Stimulated activated CD8-positive, alpha-beta memory T cell treated with anti-CD3 and anti-CD28 coated beads, Interleukin-12 subunit alpha, Interleukin-12 subunit beta, amount 100 ng/mL, for 4 hours (primary cell): Measurements from ENCODE around the gene PADI3.

Source experiments
- DNase-seq: peaks from one replicate; pipeline ENCODE4 v3.0.0-alpha.2; 2020; ENCODE audit warnings: low read depth

PADI3 gene, protein sequence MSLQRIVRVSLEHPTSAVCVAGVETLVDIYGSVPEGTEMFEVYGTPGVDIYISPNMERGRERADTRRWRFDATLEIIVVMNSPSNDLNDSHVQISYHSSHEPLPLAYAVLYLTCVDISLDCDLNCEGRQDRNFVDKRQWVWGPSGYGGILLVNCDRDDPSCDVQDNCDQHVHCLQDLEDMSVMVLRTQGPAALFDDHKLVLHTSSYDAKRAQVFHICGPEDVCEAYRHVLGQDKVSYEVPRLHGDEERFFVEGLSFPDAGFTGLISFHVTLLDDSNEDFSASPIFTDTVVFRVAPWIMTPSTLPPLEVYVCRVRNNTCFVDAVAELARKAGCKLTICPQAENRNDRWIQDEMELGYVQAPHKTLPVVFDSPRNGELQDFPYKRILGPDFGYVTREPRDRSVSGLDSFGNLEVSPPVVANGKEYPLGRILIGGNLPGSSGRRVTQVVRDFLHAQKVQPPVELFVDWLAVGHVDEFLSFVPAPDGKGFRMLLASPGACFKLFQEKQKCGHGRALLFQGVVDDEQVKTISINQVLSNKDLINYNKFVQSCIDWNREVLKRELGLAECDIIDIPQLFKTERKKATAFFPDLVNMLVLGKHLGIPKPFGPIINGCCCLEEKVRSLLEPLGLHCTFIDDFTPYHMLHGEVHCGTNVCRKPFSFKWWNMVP

DNA sequence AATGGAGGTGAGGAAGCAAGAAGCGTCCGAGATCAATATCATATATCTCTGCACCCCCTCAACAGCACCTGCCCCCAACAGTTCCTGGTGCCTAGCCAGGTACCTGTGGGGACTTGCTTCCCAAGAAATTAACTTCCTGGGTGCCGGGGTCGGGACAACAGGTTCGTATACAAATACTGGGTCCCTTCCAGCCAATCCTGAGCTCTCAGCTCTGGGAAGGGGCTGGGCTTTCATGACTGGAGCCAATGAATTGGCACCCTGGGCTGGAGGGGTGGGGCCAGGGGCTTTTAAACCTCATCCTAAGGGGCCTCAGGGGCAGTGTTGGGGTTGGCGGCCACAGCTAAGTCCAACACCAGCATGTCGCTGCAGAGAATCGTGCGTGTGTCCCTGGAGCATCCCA is at the start of gene PADI3:
Gene PADI3, plus strand, starts transcription at position 318 of the 400 bp plus-strand sequence. Its CDS starts 40 bp downstream, at position 358.
- DNase-seq: no peak

DNA sequence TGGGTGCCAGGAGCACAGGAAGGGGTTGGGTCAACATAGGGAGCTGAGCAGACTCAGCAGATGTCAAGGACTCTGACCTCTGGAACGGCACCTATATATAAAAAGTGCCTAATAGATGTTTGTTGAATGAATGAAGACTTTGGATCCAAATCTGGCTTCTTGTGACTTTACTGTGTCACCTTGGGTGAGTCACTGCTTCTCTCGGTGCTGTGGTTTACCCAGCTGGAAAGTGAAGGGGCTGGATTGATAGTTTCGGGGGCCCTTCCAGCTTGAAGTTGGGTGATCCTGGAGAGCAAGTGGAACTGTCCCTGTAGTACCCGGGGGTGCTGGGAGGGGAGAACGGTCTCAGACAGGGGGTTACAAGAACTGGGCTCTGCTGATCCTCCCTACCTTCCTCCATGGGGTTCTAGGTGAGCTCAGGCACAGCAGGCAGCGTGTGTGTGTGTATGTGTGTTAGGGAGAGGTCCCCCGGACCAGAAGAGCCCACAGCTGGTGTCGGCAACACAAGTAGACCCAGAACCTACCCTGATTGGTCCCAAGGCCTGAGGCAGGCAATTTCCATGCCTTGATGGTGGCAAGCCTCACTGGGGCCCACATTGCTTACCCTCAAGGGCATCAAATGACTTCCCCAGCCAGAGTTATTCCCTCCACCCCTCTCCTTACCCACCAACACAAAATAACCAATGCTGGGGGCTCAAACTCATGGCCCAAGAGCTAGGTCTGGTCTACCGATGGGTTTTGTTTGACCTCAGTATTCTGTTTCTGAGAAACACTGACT is 49.4 kb upstream of the PADI3 start:
- no peak for DNase-seq

DNA sequence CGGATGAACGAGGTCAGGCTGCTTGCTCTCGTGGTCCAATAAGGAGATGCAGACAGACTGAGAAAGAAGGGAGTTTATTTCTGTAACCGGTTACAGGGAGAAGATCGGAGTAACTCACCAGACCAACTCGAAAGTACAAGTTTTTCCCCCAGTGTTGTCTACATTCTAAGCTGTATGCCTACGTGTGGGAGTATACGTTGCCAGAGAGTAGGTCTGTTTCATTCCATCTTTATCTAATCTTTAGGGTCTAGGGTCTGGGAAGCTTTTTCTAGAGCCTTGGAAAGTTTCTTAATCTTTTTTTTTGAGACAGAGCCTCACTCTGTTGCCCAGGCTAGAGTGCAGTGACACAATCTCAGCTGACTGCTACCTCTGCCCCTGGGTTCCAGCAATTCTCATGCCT is 48.7 kb upstream of the PADI3 start:
- no peak for DNase-seq

DNA sequence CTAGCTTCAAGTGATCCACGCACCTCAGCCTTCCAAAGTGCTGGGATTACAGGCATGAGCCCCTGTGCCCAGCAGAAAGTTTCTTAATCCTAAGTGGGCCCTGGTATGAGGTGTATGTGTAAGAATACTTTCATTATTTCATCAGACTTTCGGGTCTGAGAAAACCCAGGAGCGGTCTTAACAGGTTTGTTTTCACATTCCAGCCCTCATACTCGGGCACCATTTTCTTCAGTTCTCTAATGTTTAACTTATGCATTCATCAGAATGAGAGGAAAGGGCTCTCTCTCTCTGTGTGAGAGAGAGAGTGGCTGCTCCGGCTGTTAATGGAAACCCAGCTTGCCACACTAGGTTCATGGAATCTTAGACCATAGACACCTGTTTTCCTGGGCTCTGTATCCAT is 48.1 kb upstream of the PADI3 start:
- DNase-seq: no peak

DNA sequence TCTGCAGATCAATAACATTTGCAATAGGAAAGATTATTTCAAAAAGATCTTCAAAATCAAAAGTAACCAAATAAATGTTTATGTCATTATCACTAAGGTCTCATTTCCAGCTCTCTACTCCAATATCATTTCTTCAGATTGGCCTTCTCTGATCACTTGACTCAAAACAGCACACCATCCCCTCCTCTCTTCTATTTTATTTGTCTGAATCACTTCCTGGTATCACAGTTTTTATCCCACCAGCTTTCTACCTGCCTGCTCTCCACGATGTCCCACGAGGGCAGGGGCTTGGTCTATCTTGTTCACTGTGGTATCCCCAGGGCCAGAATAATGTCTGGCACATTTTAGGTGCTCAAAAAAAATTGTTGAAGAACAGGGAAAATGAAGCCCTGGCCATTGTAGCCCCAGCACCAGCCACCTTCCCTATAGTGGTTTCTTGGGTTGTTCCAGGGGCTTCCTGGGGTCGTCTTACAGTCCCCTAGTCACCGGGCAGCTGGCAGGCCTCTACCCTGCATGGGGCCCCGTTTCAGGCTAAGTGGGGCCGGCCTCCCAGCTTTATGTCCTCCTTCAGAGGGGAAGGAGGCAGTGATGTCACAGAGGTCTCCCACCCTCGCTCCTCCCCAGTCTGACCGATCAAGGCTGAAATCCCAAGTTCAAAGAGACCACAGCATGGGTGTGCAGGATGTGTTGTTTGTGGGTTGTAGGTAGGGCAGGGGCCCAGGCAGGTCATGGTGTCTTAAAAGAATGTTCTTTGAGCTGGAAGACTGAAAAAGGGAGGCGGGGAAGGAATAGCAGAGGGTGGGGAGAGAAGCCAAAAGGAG is 47.5 kb upstream of the PADI3 start:
- DNase-seq: no peak

DNA sequence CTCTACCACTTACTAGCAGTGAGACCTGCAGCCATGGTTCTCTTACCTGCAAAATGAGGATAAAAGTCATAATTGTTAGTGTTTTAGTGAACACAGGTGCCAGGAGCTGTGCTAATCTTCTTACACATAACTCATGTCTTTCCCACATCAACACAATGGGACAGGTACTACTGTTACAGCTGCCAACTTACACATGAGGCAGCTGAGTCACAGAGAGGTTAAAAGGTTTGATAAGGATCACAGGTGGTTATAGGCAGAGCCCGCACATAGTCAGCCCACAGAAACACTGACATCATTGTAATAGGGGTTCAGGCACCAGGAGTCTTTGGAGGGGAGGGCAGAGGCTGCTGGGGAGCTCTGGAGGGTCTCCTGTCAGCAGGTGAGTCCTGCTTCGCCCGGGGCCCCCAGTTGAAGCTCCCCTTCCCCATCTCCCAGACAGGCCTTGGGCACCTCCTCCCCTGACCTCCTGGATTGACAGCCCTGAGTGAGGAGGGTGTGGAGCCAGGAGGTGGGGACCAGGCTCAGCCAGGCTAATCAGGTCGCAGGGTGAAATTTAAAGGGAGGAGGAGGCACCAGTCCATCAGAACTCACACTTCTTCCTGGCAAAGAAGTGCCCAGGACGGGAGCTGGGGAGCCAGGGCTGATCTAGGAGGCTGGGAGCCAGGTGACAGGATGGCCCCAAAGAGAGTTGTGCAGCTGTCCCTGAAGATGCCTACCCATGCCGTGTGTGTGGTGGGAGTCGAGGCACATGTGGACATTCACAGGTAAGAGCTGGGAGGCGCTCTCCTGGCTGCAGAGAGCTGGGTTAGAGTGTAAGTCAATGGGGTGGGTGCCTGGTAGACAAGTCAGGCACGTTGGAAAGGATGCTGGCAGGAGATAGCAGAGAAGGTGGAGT is 44.1 kb upstream of the PADI3 start, which contains the start of gene PADI1:
Gene PADI1, plus strand, starts transcription at position 583 of the 895 bp plus-strand sequence. Its CDS starts 90 bp downstream, at position 673.
- no peak for DNase-seq

DNA sequence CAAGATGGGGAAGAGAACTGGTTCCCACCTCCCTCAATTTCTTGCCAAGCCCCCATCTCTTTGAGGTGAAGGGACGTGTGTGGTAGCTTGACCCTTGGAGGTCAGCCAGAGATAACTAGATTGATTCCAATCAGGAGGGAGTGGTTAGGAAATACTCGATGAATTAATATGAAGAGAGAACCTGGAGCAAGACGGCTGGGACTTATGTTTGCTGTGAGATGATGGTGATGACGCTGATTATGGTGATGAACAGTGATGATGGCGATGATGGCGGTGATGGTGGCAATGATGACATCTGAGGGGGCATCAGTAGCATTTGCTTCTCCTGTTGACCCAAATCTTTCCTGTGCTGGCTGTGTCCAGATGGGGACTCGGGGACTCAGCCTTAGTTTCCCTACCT is 43.2 kb upstream of the PADI3 start:
- no peak for DNase-seq

DNA sequence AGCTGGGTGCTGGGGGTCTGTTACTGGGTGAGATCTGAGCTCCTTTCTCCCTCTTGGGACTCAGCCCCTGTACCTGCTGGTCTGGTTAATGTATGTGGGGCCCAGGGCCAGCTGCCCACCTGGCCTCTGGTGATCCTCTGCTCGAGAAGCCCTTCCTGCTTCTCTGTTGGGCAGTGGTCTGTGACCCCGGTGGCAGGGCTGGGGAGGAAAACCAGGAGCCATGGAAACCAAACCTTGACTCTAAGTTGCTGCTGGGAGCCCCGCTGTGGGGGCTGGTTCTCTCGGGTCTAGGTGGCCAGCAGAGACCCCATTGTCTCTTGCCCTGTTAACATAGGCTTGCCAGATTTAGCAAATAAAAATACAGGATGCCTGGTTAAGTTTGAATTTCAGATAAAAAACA is 42.7 kb upstream of the PADI3 start:
- no peak for DNase-seq

DNA sequence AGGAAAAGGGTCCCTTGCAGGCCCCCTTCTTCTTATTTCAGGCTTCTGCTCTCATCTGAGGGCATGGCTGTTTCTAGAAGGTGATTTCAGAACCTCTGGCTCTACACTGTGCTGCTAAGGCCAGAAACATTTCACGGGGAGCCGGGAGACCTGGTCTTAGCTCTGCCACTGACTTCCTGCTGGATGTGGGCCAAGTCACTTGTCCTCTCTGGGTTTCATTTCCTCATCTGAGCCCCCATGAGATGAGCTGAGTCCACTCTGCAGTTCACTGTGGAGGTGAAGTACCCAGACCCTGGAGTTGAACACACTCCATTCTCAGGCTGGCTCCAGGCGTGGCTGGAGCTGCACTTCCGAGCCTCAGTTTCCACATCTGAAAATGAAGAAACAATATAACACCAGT is 41.9 kb upstream of the PADI3 start:
- no peak for DNase-seq

DNA sequence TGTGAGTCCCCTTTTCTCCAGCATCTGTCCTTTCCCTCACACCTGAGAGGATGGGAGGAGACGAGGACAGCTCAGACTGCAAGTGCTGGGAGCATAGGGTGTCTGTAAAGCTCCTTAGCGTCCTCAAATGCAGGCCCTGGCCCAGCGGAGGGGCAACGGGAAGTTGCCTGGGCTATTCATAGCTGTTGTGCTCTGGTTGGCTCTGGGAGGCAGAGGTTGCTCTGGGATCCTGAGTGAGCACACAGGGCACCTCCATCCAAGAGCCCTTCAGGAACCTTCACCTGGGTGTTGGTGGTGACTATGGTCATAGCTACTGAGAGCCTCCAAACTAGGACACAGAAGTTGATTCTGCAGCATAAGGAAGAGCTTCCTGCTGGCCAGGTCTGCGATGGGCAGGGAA is 41.4 kb upstream of the PADI3 start:
- DNase-seq: no peak

DNA sequence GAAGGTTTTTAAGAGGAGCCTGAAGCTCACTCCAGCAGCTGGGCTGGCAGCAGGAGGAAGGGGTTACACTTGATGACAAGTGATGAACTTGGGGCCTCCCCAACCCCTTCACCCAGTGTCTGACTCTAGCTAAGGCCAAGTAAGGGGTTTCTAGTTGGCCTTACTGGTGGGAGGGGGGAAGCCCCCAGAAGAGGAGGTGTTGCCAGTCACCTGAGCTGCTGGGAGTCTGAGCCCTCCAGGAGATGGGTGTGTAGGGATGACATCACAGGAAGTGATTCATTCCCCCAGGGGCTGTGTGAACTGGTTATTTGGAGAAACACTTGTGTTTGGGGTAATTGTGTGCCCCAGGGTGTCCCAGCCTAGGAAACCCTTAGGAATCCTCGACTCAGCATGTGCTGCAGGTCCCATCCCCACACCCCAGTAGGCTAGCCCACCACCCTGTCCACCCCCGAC is 40.9 kb upstream of the PADI3 start:
- DNase-seq: peak; percentile 35

DNA sequence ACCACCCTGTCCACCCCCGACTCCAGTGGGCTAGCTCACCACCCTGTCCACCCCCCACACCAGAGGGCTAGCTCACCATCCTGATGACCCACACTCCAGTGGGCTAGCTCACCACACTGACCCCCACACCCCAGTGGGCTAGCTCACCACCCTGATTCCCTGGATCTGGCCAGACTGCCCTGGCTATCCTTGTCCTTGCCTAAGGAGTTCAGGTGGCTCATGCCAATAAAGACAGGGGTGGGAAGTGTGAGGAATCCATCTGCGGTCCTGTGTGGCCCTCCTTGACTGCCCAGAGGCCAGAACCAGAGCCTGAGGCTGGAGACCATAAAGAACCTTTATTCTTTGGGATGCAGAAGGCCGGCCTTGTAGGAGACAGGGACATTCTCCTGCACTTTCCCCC is 40.4 kb upstream of the PADI3 start:
- DNase-seq: no peak

DNA sequence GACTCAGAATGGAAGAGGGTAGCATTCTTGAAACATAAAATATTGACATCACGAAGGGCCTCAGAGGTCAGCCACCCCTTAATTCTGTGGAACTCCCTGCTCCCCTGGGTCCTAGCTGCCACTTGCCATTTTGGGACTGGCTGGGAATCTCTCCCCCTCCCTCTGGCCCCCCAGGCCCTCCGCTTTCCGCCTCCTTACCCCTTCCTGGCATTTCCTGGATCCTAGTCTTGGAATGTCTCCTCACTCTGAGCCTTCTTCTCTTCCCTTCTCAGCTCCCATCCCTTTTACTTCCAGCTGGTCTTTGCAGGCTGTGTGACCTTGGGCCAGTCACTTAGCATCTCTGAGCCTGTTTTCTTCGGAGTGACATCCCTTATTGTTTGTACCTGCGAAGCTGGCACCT is 39.5 kb upstream of the PADI3 start:
- no peak for DNase-seq

DNA sequence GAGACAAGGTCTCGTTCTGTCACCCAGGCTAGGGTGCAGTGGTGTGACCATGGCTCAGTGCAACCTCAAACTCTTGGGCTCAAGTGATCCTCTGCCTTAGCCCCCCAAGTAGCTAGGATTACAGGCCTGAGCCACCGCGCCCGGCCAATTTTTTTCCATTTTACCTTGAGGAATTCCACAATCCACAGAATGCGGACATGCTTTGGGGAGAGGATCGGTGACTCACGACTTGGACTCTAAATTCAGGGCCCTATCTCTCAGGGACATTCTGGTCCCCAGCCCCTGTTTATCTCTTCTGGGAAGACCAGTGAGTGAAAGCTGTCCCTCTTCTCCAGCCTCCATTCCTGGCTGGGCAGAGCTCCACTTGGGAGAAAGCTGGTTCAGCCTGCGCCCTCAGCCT is 38.7 kb upstream of the PADI3 start:
- DNase-seq: no peak

DNA sequence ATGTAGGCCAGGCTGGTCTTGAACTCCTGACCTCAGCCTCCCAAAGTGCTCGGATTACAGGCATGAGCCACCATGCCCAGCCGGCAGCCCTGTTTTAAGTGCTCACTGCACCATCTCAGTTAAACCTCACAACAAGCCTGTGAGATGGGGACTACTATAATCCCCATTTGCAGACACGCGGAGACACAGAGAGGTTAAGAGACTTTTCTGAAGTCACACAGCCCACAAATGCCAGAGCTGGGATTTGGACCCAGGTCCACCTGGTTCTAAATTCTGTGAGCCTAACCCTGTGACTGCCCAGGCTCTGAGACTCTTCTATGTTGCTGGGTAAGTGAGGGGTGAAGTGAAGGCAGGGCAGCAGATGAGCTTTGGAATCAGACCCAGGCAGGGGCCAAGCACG is 37.5 kb upstream of the PADI3 start:
- no peak for DNase-seq

DNA sequence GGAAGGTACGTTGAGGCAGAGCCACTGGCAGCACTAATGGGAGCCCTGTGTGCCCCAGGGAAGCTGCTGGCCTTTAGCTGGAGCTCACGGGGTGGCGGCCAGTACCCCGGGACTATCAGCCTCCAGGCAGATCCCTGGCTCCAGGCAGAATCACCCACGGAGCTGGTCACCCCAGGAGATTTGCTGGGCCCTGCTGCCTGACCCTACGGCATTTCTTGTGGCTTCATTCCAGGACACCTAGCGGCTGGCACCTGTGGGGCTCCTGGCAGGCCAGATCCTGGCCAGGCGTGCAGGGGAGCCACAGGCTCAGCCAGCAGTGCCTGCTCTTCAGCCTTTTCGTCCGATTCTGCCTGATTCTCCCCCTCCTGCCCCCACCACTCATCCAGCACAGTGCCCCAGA is 36.9 kb upstream of the PADI3 start:
- DNase-seq: no peak

DNA sequence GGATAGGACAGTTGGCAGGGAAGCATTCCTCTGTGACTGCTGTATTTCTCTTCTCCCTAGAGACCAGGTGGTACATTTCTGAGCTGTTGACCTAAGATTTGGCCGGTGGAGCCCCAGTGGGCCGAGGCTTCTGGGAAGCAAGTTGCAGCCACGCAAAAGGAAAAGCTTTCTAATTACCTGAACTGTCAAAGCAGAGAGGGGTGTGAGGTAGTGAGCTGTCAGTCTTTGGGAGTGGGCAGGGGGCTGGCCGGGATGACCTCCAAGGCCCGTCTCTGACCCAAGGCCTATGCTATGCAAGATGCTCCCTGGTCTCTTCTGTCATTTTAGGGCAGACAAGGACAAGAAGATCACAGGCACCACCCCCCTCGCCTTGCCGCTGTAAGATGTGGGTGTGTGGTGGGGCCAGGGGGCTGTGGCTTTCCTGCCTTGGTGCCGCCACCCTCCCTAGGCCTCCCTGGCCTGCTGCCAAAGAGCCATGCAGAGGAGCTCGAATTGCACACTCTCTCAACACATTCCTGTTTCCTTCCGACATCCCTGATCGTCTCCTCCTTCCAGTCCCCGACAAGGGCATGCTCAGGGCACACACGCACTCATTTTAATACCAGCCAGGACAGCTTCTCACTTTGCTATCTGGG is 36.3 kb upstream of the PADI3 start:
- peak; percentile 33 for DNase-seq

DNA sequence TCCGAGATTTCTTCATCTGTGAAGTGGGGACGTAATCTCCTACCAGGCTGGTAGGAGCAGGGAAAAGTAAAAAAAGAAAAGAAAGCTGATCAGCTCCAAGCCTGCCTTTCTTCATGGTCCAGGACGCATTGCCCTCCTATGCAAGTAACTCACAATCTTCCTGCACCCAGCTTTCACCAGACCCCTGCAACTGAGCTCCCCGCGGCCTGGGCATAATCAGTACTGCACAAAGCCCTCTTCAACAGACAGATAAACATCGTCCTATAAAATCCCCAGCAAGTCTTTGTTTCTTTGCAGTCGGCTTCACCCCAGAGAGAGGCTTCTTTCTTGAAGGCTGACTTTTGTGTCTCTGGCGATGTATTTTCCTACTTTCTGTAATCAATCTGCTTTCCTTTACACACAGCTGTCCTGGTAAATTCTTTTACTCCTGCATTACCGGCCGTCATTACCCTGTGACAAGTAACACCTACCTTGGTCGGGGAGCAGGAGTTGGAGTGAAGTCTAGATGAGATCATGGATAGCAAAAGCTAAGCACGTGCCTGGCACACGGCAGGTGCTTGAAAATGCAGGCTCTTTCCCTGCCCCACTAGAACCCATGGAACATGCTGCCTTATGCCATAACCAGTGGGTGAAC is 35.6 kb upstream of the PADI3 start:
- DNase-seq: no peak

DNA sequence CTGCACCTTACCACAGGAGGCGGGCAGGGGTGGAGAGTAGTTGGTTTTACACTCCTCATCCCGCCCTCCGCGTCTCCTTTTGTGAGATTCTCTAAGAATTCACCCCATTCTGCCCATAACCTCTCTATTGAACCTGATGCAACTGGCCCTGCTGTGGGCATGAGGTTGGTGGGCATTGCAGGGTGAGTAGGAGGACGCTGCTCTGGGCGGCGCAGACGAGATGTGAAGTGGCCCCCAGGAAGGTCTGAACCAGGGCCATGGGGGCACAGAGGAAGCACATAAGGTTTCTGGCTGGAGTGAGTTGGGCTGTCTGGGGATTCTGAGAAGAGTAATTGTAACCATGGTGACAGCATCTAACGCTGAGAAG is 35.1 kb upstream of the PADI3 start:
- no peak for DNase-seq
